ENCODE measurements around the gene LRRC34. TPM values are rescaled to one million over a fixed set of nuclear protein-coding genes. Genes with fewer than 3 reads are reported as not detected.

LRRC34 gene
- total RNA-seq, 2 donors from 2014 or later = 0.77 to 0.78 TPM

- Mint-ChIP-seq H3K4me3 (no peak overlapping the region), H3K4me1 (peaks cover 5% of the 10 kb centered on the region), H3K27me3 (no peaks in the 10 kb centered on the region), H3K36me3 (ENCODE audit: low read depth) (peaks cover 5% of the 10 kb centered on the region), H3K27ac (no peak overlapping the region)
- no peaks in the 10 kb centered on the region for H3K9me3 ChIP-seq (ENCODE audit: control insufficient read depth, low read length, poor library complexity, severe bottlenecking)
- DNase-seq = no peak
- ATAC-seq = no peak
These were observed 8.0 kb downstream of the LRRC34 start for GRCh38 chr3:169804681-169805080.

DNA sequence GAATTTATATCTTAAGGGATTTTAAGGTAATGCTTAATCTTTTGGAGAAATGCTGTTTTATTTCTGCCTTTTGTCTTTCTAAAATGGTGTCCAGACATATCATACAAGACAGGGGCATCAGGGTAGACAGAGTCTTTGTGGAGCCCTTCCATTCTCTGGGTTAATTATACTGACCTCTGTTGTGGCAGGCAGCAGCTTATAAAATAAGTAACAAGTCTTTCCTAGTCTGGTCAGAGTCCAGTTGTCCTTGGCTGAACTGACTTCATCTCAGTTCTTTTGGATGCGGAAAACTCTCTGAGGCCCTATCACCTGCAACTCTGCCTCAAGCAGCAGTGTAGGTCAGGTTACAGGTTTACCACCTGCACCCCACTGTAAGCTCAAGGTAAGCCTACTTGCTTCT lies 20.3 kb downstream of the LRRC34 start:
- ATAC-seq = no peak
- no peaks in the 10 kb centered on the region for H3K9me3 ChIP-seq (ENCODE audit: control insufficient read depth, low read length, poor library complexity, severe bottlenecking)
- H3K4me1 Mint-ChIP-seq = peaks cover 8% of the 10 kb centered on the region
- H3K4me3 Mint-ChIP-seq = no peak overlapping the region
- no peaks in the 10 kb centered on the region for H3K27me3 Mint-ChIP-seq
- H3K36me3 Mint-ChIP-seq (ENCODE audit: low read depth) = peaks cover 6% of the 10 kb centered on the region
- no peak overlapping the region for H3K27ac Mint-ChIP-seq
- DNase-seq = no peak

GRCh38 chr3:169790687-169791429 lies 21.8 kb downstream of the LRRC34 start:
- no peak for ATAC-seq
- peaks cover 9% of the 10 kb centered on the region for H3K36me3 Mint-ChIP-seq (ENCODE audit: low read depth)

GRCh38 chr3:169790219-169790618 lies 22.5 kb downstream of the LRRC34 start:
- Mint-ChIP-seq H3K27ac (peak overlapping the region; percentile 62), H3K4me3 (no peak overlapping the region), H3K4me1 (peaks cover 8% of the 10 kb centered on the region), H3K36me3 (ENCODE audit: low read depth) (peaks cover 13% of the 10 kb centered on the region), H3K27me3 (no peaks in the 10 kb centered on the region)
- ATAC-seq = no peak
- DNase-seq = no peak
- H3K9me3 ChIP-seq (ENCODE audit: control insufficient read depth, low read length, poor library complexity, severe bottlenecking) = no peaks in the 10 kb centered on the region

More at GRCh38 chr3:169790687-169791429, 21.8 kb downstream of the LRRC34 start:
- peaks cover 8% of the 10 kb centered on the region for H3K4me1 Mint-ChIP-seq
- no peaks in the 10 kb centered on the region for H3K27me3 Mint-ChIP-seq
- H3K27ac Mint-ChIP-seq = peak overlapping the region; percentile 62
- H3K9me3 ChIP-seq (ENCODE audit: control insufficient read depth, low read length, poor library complexity, severe bottlenecking) = no peaks in the 10 kb centered on the region
- DNase-seq = no peak
- no peak overlapping the region for H3K4me3 Mint-ChIP-seq

- ATAC-seq = no peak
- H3K9me3 ChIP-seq (ENCODE audit: control insufficient read depth, low read length, poor library complexity, severe bottlenecking) = no peaks in the 10 kb centered on the region
- no peaks in the 10 kb centered on the region for H3K27me3 Mint-ChIP-seq
- no peak overlapping the region for H3K4me3 Mint-ChIP-seq
- peaks cover 11% of the 10 kb centered on the region for H3K36me3 Mint-ChIP-seq (ENCODE audit: low read depth)
- DNase-seq = no peak
- H3K27ac Mint-ChIP-seq = no peak overlapping the region
- peaks cover 8% of the 10 kb centered on the region for H3K4me1 Mint-ChIP-seq
These were observed 24.9 kb downstream of the LRRC34 start for GRCh38 chr3:169787791-169788190.

DNA sequence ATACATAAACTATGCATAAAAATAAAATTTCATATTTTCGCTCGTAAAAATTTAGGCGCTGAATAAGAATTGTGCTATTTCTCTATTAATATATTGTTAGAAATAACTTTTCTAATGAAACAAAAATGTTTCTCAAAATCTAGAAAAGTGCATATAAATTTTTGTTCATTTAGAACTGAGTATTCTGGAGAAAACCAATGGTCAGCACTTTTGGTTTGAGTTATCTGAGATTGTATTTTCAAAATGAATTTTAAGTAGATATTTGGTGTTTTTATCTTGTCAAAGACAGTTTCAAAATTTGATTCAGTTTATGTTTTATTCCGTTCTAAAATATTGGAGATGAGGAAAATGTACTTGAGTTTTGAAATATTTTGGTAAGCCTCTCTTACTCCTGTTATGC lies 25.6 kb downstream of the LRRC34 start:
- Mint-ChIP-seq H3K36me3 (ENCODE audit: low read depth) (peaks cover 10% of the 10 kb centered on the region), H3K27me3 (no peaks in the 10 kb centered on the region), H3K27ac (no peak overlapping the region), H3K4me1 (peaks cover 8% of the 10 kb centered on the region), H3K4me3 (no peak overlapping the region)
- H3K9me3 ChIP-seq (ENCODE audit: control insufficient read depth, low read length, poor library complexity, severe bottlenecking) = no peaks in the 10 kb centered on the region
- ATAC-seq (no peak), DNase-seq (no peak)

DNA sequence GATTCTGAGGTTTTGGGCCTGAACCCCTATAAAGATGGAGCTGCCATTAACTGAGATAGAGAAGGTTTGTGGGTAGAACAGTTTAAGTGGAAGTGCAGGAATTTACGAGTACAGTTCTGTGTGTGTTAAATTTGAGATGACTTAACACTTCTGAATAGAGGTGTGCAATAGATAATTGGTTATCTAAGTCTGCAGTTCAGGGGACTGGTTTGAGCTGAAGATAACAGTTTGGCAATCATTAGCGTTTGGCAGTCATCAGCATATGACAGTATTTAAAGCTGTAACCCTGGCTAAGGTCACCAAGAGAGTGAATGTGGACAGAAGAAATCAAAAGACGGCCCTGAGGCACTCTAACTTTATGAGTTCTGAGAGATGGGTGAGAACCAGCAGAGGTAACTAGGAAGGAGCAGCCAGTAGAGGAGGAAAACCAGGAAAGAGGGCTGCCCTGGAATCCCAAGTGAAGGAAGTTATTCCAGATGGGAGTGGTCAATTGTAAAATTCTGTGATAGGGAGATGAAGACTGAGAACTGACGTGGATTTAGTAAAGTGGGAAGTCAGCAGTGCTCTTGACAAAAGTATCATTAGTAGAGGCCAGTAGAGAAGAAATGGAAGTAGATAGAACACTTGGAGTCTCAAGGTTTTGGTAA lies 31.4 kb downstream of the LRRC34 start:
- Mint-ChIP-seq H3K4me3 (peak overlapping the region; percentile 39), H3K36me3 (ENCODE audit: low read depth) (peaks cover 22% of the 10 kb centered on the region), H3K27ac (peak overlapping the region; percentile 76), H3K27me3 (no peaks in the 10 kb centered on the region), H3K4me1 (peaks cover 32% of the 10 kb centered on the region)
- H3K9me3 ChIP-seq (ENCODE audit: control insufficient read depth, low read length, poor library complexity, severe bottlenecking) = no peaks in the 10 kb centered on the region
- ATAC-seq = no peak
- DNase-seq = no peak

DNA sequence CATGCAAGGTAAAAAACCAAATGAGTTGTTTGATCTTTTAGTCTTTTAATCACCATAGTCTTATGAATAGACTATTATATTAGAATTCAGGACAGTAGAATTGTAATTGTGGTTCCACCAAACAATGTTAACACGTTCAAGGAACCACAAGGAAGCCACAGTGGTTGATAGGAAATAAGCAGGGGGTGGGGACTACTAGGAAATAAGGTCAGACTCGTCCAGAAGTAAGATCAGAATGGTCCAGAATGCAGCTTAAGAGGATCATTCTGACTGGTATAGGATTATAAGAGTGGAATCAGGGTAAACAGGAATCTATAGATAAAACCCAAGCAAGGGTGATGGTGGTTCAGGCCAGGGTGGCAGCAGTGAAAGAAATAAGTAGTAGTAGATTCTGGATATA lies 32.0 kb downstream of the LRRC34 start:
- peaks cover 36% of the 10 kb centered on the region for H3K4me1 Mint-ChIP-seq
- no peaks in the 10 kb centered on the region for H3K9me3 ChIP-seq (ENCODE audit: control insufficient read depth, low read length, poor library complexity, severe bottlenecking)
- peak overlapping the region; percentile 81 for H3K4me3 Mint-ChIP-seq
- H3K27ac Mint-ChIP-seq = peak overlapping the region; percentile 76
- ATAC-seq (peak; percentile 32), DNase-seq (no peak)
- peaks cover 18% of the 10 kb centered on the region for H3K36me3 Mint-ChIP-seq (ENCODE audit: low read depth)
- no peaks in the 10 kb centered on the region for H3K27me3 Mint-ChIP-seq

DNA sequence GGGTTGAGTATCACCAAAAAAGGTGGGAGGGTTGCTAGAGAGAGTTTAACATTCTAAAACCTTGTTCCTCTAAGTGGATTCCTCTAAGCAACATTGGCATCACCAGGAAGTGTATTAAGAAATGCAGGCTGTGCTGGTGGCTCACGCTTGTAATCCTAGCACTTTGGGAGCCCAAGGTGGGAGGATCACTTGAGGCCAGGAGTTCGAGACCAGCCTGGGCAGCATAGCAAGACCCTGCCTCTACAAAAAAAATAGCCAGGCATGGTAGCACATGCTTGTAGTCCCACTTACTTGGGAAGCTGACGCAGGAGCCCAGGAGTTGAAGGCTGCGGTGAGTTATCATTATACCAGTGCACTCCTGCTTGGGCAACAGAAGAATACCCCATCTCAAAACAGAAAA lies 34.9 kb downstream of the LRRC34 start:
- no peaks in the 10 kb centered on the region for H3K27me3 Mint-ChIP-seq
- no peak for ATAC-seq
- no peak for DNase-seq
- no peak overlapping the region for H3K4me3 Mint-ChIP-seq
- H3K36me3 Mint-ChIP-seq (ENCODE audit: low read depth) = peaks cover 15% of the 10 kb centered on the region
- H3K4me1 Mint-ChIP-seq = peaks cover 49% of the 10 kb centered on the region
- H3K27ac Mint-ChIP-seq = peak overlapping the region; percentile 47
- H3K9me3 ChIP-seq (ENCODE audit: control insufficient read depth, low read length, poor library complexity, severe bottlenecking) = no peaks in the 10 kb centered on the region

DNA sequence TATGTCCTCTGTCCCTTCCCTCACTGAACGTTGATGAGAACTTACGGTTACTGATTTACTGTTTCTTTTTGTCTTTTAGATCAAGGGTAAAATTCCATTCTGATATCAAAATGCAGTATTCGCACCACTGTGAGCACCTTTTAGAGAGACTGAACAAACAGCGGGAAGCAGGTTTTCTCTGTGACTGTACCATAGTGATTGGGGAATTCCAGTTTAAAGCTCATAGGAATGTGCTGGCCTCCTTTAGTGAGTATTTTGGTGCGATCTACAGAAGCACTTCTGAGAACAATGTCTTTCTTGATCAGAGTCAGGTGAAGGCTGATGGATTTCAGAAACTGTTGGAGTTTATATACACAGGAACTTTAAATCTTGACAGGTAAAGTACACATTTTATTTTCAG lies 38.5 kb downstream of the LRRC34 start:
- no peaks in the 10 kb centered on the region for H3K9me3 ChIP-seq (ENCODE audit: control insufficient read depth, low read length, poor library complexity, severe bottlenecking)
- ATAC-seq (no peak), DNase-seq (no peak)
- H3K27ac Mint-ChIP-seq = peak overlapping the region; percentile 100
- peak overlapping the region; percentile 99 for H3K4me3 Mint-ChIP-seq
- no peaks in the 10 kb centered on the region for H3K27me3 Mint-ChIP-seq
- peaks cover 4% of the 10 kb centered on the region for H3K36me3 Mint-ChIP-seq (ENCODE audit: low read depth)
- H3K4me1 Mint-ChIP-seq = peaks cover 49% of the 10 kb centered on the region

- Mint-ChIP-seq H3K36me3 (ENCODE audit: low read depth) (peaks cover 3% of the 10 kb centered on the region), H3K27me3 (no peaks in the 10 kb centered on the region), H3K27ac (peak within 1 kb of the TSS; percentile 100), H3K4me3 (peak within 1 kb of the TSS; percentile 99), H3K4me1 (peaks cover 44% of the 10 kb centered on the region)
- peak; percentile 78 to 85 (median 81) for DNase-seq
- ATAC-seq = peak; percentile 85
- H3K9me3 ChIP-seq (ENCODE audit: control insufficient read depth, low read length, poor library complexity, severe bottlenecking) = no peaks in the 10 kb centered on the region
These were observed 39.5 kb downstream of the LRRC34 start, which contains the start of gene MYNN for GRCh38 chr3:169772897-169773816. MYNN (plus strand) TSS chr3:169773396; CDS start chr3:169774296, 900 bp downstream.

GRCh38 chr3:169772305-169772896 lies 40.3 kb downstream of the LRRC34 start:
- H3K4me1 Mint-ChIP-seq = peaks cover 41% of the 10 kb centered on the region
- H3K27me3 Mint-ChIP-seq = no peaks in the 10 kb centered on the region
- ATAC-seq (no peak), DNase-seq (peak in 1 of 3 donors; percentile 59)
- peaks cover 3% of the 10 kb centered on the region for H3K36me3 Mint-ChIP-seq (ENCODE audit: low read depth)
- peak overlapping the region; percentile 100 for H3K27ac Mint-ChIP-seq
- no peaks in the 10 kb centered on the region for H3K9me3 ChIP-seq (ENCODE audit: control insufficient read depth, low read length, poor library complexity, severe bottlenecking)
- peak overlapping the region; percentile 99 for H3K4me3 Mint-ChIP-seq

Measured in T-helper 17 cell (primary cell).